ENCODE data around the gene SLC30A3.
A peak's percentile ranks its signal among the peaks of the same experiment; 100 is the strongest.

SLC30A3 gene

DNA sequence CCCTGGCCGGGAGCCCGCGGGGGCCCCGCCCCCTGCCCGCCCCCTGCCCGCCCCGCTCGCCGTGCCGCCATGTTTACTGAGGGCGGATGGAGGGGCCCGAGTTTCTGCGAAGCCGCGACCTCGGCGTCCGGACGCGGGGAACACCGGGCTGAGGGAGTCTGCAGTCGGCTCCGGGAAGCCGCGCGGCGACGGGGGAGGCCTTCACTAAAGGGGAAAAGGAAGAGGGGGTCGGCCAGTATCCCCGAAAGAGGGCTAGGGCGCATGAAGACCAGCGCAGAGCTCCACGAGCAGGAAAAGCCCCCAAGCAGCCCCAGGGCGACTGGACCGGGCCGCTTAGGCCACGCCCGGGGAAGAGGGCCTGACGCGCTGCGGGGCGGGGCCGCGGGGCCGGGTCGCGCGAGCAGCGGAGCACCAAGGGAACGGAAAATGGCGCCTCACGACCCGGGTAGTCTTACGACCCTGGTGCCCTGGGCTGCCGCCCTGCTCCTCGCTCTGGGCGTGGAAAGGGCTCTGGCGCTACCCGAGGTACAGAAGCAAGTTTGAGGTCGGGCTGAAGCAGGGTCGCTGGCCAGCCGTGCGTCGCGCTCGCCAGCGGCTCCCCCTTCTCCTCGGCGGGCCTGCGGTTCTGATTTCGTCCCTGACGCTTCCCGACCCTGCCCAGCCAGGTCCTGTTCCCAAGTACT lies 50.8 kb downstream of the SLC30A3 start, which contains the start of the genes ATRAID and SLC5A6:
ATRAID (plus strand) TSS at position 99 of the 683 bp plus-strand sequence; CDS start at position 427, 328 bp downstream.
SLC5A6 (minus strand) TSS at position 326 of the 683 bp plus-strand sequence. CDS start 4,618 bp downstream, outside the sequence.
- DNase-seq (ENCODE audit: low read depth in 1 of 2, low spot score in 1 of 2), result peak; percentile 81 to 85
- in situ Hi-C loops (cut with HindIII; ENCODE audit: low pct_unique_long_range_greater_than_20kb, low sequenced_read_pairs), result no loop called here
- TF ChIP-seq JUND (IDR thresholded peaks at IDR 0.05; ENCODE audit: low read depth), result no peak

DNA sequence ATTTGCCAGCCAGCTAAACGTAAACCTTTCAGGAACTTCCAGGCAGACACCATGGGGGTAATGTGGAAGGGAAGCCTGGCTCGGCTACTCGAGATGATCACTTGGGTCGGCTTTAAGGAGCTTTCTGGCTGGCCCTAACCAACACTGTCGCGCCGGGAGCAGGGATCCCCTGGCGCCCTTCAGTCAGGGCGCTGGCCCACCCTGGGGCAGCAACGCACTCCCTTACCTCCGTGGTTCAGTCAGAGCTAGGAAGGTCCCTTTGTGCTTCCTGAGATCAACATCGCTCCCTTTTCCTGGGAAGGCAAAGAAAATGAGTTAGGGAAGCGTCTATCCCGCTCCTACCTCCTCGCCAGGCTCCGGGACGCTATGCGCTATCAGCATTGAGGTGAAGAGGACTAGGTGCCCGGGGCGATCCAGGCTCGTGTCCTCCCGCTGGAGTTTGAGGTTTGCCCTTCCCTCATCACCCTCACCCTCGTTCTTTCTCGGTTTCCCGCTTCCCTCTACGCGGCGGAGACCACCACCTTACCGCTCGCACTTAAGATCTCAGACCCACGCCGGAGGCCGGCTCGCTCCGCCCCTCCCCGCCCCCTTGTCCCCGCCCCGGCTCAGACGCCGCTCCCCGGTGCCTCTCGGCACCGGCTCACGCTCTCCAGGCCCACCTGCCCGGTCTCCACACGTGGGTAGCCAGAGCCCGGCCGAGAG lies 51.5 kb downstream of the SLC30A3 start:
- DNase-seq (ENCODE audit: low read depth in 1 of 2, low spot score in 1 of 2), result peak in 1 of 2 experiments; percentile 76
- TF ChIP-seq JUND (IDR thresholded peaks at IDR 0.05; ENCODE audit: low read depth), result no peak
- in situ Hi-C loops (cut with HindIII; ENCODE audit: low pct_unique_long_range_greater_than_20kb, low sequenced_read_pairs), result no loop called here

DNA sequence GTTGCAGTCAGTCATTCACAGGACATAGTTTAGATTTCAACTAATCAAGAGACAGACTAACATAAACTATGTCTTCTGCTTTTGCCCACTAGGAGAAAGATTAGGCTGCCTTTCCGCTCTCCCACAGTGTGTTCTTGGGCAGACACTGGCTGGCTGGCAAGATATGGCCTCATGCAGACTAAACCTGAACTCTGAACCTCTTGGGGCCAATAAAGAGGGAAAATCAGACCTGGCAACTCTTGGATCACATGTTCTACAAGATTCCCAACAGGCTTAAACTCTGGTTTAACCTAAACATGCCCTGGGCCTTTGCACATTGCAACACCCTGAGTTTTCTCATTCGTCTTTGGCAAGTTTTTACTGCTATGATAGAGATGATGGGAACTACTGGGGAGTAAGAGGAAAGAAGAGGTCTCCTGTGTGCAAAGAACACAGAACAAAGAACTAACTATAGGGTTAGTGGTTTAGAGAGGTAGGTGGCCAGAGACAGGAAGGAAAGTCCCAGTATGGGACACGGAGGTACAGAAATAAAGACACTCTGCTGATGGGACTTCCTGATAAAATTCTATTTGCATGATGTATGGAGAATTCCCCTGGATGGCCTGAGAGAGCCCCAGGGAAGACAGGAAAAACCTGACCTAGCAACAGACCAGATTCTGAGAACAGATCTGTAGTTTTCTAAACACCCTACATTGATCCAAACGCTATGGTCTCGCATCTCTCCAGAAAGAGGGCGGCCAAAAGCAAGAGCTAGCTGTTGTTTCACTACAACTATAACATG lies 53.0 kb downstream of the SLC30A3 start:
- in situ Hi-C loops (cut with HindIII; ENCODE audit: low pct_unique_long_range_greater_than_20kb, low sequenced_read_pairs), result no loop called here
- TF ChIP-seq JUND (IDR thresholded peaks at IDR 0.05; ENCODE audit: low read depth), result peak; percentile 87
- DNase-seq (ENCODE audit: low read depth in 1 of 2, low spot score in 1 of 2), result peak; percentile 51 to 88

DNA sequence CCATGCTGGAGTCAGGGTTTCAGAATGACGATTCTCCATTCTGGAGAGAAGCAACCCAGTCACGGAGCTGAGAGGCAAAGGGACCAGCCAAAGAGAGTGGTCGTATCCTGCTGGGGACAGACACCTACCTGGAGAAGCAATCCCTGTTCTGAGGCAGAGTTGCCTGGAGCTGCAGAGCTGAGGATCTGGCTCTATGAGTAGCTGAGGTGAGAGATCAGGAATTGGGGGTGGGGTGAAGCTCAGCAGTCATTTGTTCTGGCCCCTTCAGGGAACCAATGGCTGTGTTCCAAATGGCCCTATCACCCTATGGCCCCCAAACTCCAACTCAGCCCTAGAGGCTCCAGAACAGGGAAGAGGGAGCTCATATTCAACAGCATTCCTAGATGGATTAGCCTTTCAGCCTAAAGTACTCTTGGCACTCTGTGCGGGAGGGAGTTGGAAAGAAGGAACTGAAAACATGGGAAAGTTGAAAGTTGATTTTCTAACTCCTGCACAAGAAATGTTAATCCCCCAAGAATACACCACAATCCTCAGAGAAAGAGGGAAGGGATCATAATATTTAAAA lies 54.3 kb downstream of the SLC30A3 start:
- TF ChIP-seq JUND (IDR thresholded peaks at IDR 0.05; ENCODE audit: low read depth), result no peak
- DNase-seq (ENCODE audit: low read depth in 1 of 2, low spot score in 1 of 2), result no peak
- in situ Hi-C loops (cut with HindIII; ENCODE audit: low pct_unique_long_range_greater_than_20kb, low sequenced_read_pairs), result no loop called here

DNA sequence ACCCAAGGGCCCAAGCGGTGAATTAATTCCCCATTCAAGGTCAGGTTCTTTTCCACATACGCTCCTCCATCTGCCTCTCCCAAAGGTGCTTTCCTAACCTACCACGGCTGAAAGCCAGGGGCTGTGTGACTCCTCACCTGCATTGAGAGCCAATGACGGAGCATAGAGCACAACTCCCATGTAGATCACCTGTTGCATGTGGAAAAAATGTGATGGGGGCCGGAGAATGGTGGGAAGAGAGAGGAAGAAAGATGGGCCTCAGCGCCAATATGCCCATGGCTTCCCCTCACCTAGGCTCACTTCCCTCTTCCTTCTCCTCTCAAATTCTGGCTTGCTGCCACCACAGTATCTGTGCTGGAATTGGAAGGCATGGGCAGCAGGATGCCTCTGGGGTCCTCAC lies 56.5 kb downstream of the SLC30A3 start:
- TF ChIP-seq JUND (IDR thresholded peaks at IDR 0.05; ENCODE audit: low read depth), result no peak
- in situ Hi-C loops (cut with HindIII; ENCODE audit: low pct_unique_long_range_greater_than_20kb, low sequenced_read_pairs), result no loop called here
- no peak for DNase-seq (ENCODE audit: low read depth in 1 of 2, low spot score in 1 of 2)

DNA sequence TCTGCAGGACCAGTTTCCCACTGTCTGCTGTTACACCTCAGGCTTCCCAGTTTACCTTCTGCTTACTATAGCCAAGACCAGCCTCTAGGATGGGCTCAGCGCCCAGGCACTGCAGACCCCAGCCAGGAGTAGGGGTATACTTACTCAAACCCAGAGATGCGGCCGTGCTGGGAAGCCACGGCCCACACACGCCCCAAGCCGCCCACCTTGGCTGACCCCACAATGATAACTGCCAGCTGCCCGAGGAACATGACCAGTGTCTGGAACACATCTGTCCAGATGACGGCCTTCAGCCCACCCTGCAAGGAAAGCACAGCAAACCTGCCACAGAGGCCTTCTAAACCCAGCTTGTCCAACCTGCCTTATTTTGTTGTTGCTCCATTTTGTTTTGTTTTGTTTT lies 57.6 kb downstream of the SLC30A3 start:
- no peak for TF ChIP-seq JUND (IDR thresholded peaks at IDR 0.05; ENCODE audit: low read depth)
- in situ Hi-C loops (cut with HindIII; ENCODE audit: low pct_unique_long_range_greater_than_20kb, low sequenced_read_pairs), result no loop called here
- no peak for DNase-seq (ENCODE audit: low read depth in 1 of 2, low spot score in 1 of 2)

DNA sequence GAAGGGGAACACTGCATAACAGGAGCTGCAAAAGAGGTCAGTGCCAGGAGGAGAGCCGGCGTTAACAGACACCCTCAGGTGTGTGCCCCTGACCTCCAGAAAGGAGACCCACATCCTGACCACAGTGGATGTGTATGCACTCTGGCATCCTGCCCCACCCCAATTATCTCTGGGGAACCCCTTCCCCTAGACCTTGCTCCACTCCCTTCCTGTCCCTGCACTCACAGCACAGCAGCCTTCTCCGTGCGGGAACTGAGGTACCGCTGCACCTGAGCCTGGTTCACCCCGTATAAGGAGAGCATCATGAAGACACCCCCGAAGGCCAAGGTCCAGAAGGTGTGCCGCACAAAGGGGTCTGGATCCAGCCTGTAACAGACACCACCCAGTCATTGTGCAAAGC lies 58.3 kb downstream of the SLC30A3 start:
- TF ChIP-seq JUND (IDR thresholded peaks at IDR 0.05; ENCODE audit: low read depth), result no peak

DNA sequence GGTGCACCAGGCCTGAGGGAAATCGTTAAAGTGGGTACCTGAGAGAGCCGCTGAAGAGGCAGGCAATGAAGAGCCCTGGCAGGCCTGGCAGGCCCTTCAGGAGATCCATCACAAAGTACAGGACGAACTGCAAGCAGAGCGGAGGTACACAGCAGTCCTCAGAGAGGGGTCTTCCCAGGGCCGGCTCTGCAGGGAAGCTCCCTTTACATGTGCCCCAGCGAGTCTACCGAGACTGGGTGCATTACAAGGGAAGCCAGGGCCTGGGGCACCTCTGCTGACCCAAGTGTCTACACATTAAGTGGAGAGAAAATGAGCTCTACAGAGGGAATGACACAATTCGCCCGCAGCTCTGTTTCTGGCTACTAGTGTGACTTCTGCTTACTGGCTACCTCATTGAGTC lies 59.1 kb downstream of the SLC30A3 start:
- DNase-seq (ENCODE audit: low read depth in 1 of 2, low spot score in 1 of 2), result no peak
- in situ Hi-C loops (cut with HindIII; ENCODE audit: low pct_unique_long_range_greater_than_20kb, low sequenced_read_pairs), result no loop called here
- TF ChIP-seq JUND (IDR thresholded peaks at IDR 0.05; ENCODE audit: low read depth), result no peak

More for the DNA sequence above, 58.3 kb downstream of the SLC30A3 start:
- in situ Hi-C loops (cut with HindIII; ENCODE audit: low pct_unique_long_range_greater_than_20kb, low sequenced_read_pairs), result no loop called here
- no peak for DNase-seq (ENCODE audit: low read depth in 1 of 2, low spot score in 1 of 2)
